ENCODE data around the gene F3. TPM values are rescaled to one million over a fixed set of nuclear protein-coding genes. Genes with fewer than 3 reads are reported as not detected.

Gene F3
- total and polyA plus RNA-seq, 2 donors (not counting 1 experiment from before 2014, with no cell fraction given), result 0.25 TPM; not detected in 1

DNA sequence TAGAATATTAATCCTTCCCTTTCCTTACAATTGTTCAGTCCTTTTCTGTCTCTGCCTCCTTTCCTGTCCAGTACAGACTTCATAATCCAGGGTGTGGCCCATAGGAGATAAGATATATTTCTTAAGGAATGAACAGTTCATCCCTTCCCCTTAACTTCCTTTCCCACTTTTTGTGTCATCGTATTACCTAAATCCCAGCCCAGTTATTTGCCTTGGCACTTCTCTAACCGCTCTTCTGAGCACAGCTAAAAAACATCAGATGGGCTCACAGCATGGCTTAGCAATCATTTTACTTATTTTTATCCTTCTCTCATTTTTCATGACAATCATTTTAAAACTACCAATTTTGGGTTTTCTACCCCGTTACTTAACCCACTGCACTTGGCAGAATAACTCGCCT lies 39.6 kb downstream of the F3 start:
- no peak for ATAC-seq (ENCODE audit: low read depth)
- no peak overlapping the region for H3K9ac ChIP-seq (ENCODE audit: low read length)
- ChIA-PET CTCF (interaction anchor here (0.7 to 1.2 kb wide), 2 partner anchors 13 to 20 kb away, joined by 3 to 4 read pairs; no protein-coding TSS in a partner anchor), POLR2A (no interaction called here)
- no peak overlapping the region for H3K27ac ChIP-seq (ENCODE audit: low read length in 2 of 2)
- H3K36me3 ChIP-seq (replicated peaks in 1 of 2; ENCODE audit: control extremely low read depth in 1 of 2, control insufficient read depth in 1 of 2, extremely low read depth in 1 of 2, insufficient read depth in 2 of 2, low read length in 1 of 2), result peaks cover 5 to 14% of the 10 kb centered on the region in 2 experiments
- WGBS (ENCODE audit: insufficient coverage), result 100% methylated on average over 2 of the region's 4 CpGs
- intact Hi-C loops (cut with micrococcal nuclease), result no loop called here
- Mint-ChIP-seq H3K27ac (no peak overlapping the region), H3K27me3 (no peaks in the 10 kb centered on the region), H3K4me3 (no peak overlapping the region), H3K4me1 (peaks cover 2% of the 10 kb centered on the region), H3K9me3 (ENCODE audit: insufficient read depth) (no peaks in the 10 kb centered on the region)
- no peaks in the 10 kb centered on the region for H3K27me3 ChIP-seq (replicated peaks in 1 of 4; ENCODE audit: control extremely low read depth in 1 of 4, control insufficient read depth in 3 of 4, insufficient read depth in 4 of 4, low read length in 3 of 4)
- no peak overlapping the region for H3K4me3 ChIP-seq (ENCODE audit: control extremely low read depth in 1 of 5, extremely low read depth in 1 of 5, insufficient read depth in 1 of 5, low read depth in 2 of 5, low read length in 4 of 5)
- no peaks in the 10 kb centered on the region for H3K9me3 ChIP-seq (ENCODE audit: control extremely low read depth in 1 of 3, control insufficient read depth in 2 of 3, insufficient read depth in 1 of 3, low read length in 2 of 3)
- no peak overlapping the region for H3K4me2 ChIP-seq (replicated peaks; ENCODE audit: low read depth, low read length, poor library complexity, severe bottlenecking)
- no peaks in the 10 kb centered on the region for H4K20me1 ChIP-seq (ENCODE audit: control insufficient read depth, insufficient read depth, low read length, poor library complexity, severe bottlenecking)
- no peak overlapping the region for H2AFZ ChIP-seq (ENCODE audit: insufficient read depth, low read depth, low read length, poor library complexity, severe bottlenecking)
- no peak for DNase-seq
- TF ChIP-seq, protein P1, sequence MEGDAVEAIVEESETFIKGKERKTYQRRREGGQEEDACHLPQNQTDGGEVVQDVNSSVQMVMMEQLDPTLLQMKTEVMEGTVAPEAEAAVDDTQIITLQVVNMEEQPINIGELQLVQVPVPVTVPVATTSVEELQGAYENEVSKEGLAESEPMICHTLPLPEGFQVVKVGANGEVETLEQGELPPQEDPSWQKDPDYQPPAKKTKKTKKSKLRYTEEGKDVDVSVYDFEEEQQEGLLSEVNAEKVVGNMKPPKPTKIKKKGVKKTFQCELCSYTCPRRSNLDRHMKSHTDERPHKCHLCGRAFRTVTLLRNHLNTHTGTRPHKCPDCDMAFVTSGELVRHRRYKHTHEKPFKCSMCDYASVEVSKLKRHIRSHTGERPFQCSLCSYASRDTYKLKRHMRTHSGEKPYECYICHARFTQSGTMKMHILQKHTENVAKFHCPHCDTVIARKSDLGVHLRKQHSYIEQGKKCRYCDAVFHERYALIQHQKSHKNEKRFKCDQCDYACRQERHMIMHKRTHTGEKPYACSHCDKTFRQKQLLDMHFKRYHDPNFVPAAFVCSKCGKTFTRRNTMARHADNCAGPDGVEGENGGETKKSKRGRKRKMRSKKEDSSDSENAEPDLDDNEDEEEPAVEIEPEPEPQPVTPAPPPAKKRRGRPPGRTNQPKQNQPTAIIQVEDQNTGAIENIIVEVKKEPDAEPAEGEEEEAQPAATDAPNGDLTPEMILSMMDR (IDR thresholded peaks at IDR 0.05), result no peak
- no peak for TF ChIP-seq EZH2 (IDR thresholded peaks at IDR 0.05; ENCODE audit: borderline replicate concordance, insufficient read depth, low read depth, low read length, poor library complexity, severe bottlenecking)
- H3K79me2 ChIP-seq (ENCODE audit: control insufficient read depth, insufficient read depth, low read length), result no peaks in the 10 kb centered on the region
- no peaks in the 10 kb centered on the region for H3K4me1 ChIP-seq (ENCODE audit: control insufficient read depth in 2 of 2, insufficient read depth in 2 of 2, low read length in 2 of 2)

DNA sequence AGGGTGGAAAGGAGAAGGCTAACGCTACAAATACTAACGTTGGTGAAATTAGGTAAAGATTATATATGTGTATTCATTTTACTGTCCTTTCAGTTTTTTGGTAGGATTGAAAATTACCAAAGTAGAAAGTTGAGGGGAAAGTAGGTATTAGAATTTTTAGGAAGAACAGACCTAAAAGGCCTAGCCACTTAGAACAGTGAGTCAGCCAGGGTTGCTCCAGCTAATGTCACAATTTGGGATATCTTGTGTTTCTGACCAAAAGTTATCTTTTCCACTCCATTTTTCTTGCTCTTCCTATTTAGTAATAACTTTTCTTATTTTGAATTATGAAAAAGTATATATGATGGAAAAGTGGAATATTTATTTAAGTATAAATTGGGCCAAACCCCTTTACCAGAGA lies 40.1 kb downstream of the F3 start:
- WGBS (ENCODE audit: insufficient coverage), result no CpG with 5 or more reads among the region's 2 CpGs
- CTCF ChIA-PET, result interaction anchor here (0.7 kb wide), 1 partner anchor 13 kb away, joined by 3 read pairs; no protein-coding TSS in a partner anchor
- H3K36me3 ChIP-seq (replicated peaks in 1 of 2; ENCODE audit: control extremely low read depth in 1 of 2, control insufficient read depth in 1 of 2, extremely low read depth in 1 of 2, insufficient read depth in 2 of 2, low read length in 1 of 2), result peaks cover 5 to 13% of the 10 kb centered on the region in 2 experiments

More for the DNA sequence above, 40.1 kb downstream of the F3 start:
- Histone ChIP-seq H3K27ac (ENCODE audit: low read length in 2 of 2) (no peak overlapping the region), H3K4me2 (replicated peaks; ENCODE audit: low read depth, low read length, poor library complexity, severe bottlenecking) (no peak overlapping the region), H3K79me2 (ENCODE audit: control insufficient read depth, insufficient read depth, low read length) (no peaks in the 10 kb centered on the region), H3K4me1 (ENCODE audit: control insufficient read depth in 2 of 2, insufficient read depth in 2 of 2, low read length in 2 of 2) (no peaks in the 10 kb centered on the region), H4K20me1 (ENCODE audit: control insufficient read depth, insufficient read depth, low read length, poor library complexity, severe bottlenecking) (no peaks in the 10 kb centered on the region), H3K9me3 (ENCODE audit: control extremely low read depth in 1 of 3, control insufficient read depth in 2 of 3, insufficient read depth in 1 of 3, low read length in 2 of 3) (no peaks in the 10 kb centered on the region), H3K4me3 (ENCODE audit: control extremely low read depth in 1 of 5, extremely low read depth in 1 of 5, insufficient read depth in 1 of 5, low read depth in 2 of 5, low read length in 4 of 5) (no peak overlapping the region), H3K9ac (ENCODE audit: low read length) (no peak overlapping the region), H3K27me3 (replicated peaks in 1 of 4; ENCODE audit: control extremely low read depth in 1 of 4, control insufficient read depth in 3 of 4, insufficient read depth in 4 of 4, low read length in 3 of 4) (no peaks in the 10 kb centered on the region), H2AFZ (ENCODE audit: insufficient read depth, low read depth, low read length, poor library complexity, severe bottlenecking) (no peak overlapping the region)
- intact Hi-C loops (cut with micrococcal nuclease), result no loop called here
- POLR2A ChIA-PET, result no interaction called here
- TF ChIP-seq, protein P1 (IDR thresholded peaks at IDR 0.05), result no peak
- TF ChIP-seq EZH2 (IDR thresholded peaks at IDR 0.05; ENCODE audit: borderline replicate concordance, insufficient read depth, low read depth, low read length, poor library complexity, severe bottlenecking), result no peak
- no peak overlapping the region for H3K4me3 Mint-ChIP-seq
- ATAC-seq (ENCODE audit: low read depth), result no peak
- H3K27me3 Mint-ChIP-seq, result no peaks in the 10 kb centered on the region
- H3K27ac Mint-ChIP-seq, result no peak overlapping the region
- H3K4me1 Mint-ChIP-seq, result peaks cover 2% of the 10 kb centered on the region
- H3K9me3 Mint-ChIP-seq (ENCODE audit: insufficient read depth), result no peaks in the 10 kb centered on the region
- no peak for DNase-seq

Data from B cell (primary cell).